ENCODE measurements around the gene TEKT2.

The TEKT2 gene

GRCh38 chr1:36088265-36088576, 4.3 kb downstream of the TEKT2 start:
- DNase-seq = no peak

- peak; percentile 82 for DNase-seq
Observed at GRCh38 chr1:36088577-36089392, 4.9 kb downstream of the TEKT2 start, which contains the start of gene ADPRS. Gene ADPRS (plus strand): TSS chr1:36088892. CDS start chr1:36088905, 13 bp downstream.

GRCh38 chr1:36089393-36090121, 5.7 kb downstream of the TEKT2 start:
- no peak for DNase-seq

GRCh38 chr1:36091141-36091540, 7.2 kb downstream of the TEKT2 start:
- DNase-seq = no peak

GRCh38 chr1:36091698-36092097, 7.8 kb downstream of the TEKT2 start:
- DNase-seq = no peak

- no peak for DNase-seq
Observed at GRCh38 chr1:36092166-36092797, 8.4 kb downstream of the TEKT2 start.

GRCh38 chr1:36092798-36093185, 8.9 kb downstream of the TEKT2 start:
- DNase-seq = no peak

GRCh38 chr1:36093226-36093625, 9.3 kb downstream of the TEKT2 start:
- DNase-seq = no peak

GRCh38 chr1:36093929-36094328, 10.0 kb downstream of the TEKT2 start:
- no peak for DNase-seq

- no peak for DNase-seq
Observed at GRCh38 chr1:36094621-36095061, 10.7 kb downstream of the TEKT2 start.

- no peak for DNase-seq
Observed at GRCh38 chr1:36095760-36096405, 12.0 kb downstream of the TEKT2 start.

- DNase-seq = no peak
Observed at GRCh38 chr1:36096500-36097432, 12.9 kb downstream of the TEKT2 start.

GRCh38 chr1:36097693-36098585, 14.0 kb downstream of the TEKT2 start:
- no peak for DNase-seq

- DNase-seq = no peak
Observed at GRCh38 chr1:36098650-36099365, 14.9 kb downstream of the TEKT2 start.

GRCh38 chr1:36099681-36100341, 15.9 kb downstream of the TEKT2 start:
- peak; percentile 28 for DNase-seq

GRCh38 chr1:36100376-36100775, 16.5 kb downstream of the TEKT2 start:
- DNase-seq = no peak

- no peak for DNase-seq
Observed at GRCh38 chr1:36101546-36101945, 17.7 kb downstream of the TEKT2 start.

GRCh38 chr1:36106269-36106668, 22.4 kb downstream of the TEKT2 start:
- DNase-seq = no peak

- DNase-seq = no peak
Observed at GRCh38 chr1:36107394-36107793, 23.5 kb downstream of the TEKT2 start.

GRCh38 chr1:36108314-36108713, 24.4 kb downstream of the TEKT2 start:
- no peak for DNase-seq
